ENCODE results near the gene PARD3B. TPM values are rescaled to one million over a fixed set of nuclear protein-coding genes. Genes with fewer than 3 reads are reported as not detected.
A peak's percentile ranks its signal among the peaks of the same experiment; 100 is the strongest.

PARD3B gene
- total and polyA plus RNA-seq, 2 of the 4 experiments (the other 2 are of a cell fraction), result 3.3 to 15.6 TPM

DNA sequence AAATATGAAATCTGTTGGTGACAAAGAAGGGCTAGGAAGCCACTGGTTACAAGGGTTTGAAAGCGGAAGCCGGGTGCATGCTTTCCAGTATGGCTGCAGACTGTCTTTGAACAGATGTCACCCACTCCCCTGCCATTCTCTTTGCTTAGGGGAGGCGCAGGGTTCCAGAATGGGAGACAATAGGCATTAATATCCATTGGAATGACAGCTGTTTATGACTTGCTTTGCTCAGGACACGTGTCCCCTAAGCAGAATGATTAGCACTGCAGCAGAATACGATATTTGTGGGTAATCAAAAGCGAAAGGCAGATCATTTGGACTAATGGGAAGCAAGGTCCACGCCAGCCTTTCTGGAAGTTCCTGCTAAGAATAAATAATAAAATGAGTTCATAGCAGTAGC is 1111.2 kb downstream of the PARD3B start:
- Histone ChIP-seq H3K9me3 (ENCODE audit: control insufficient read depth, insufficient read depth, low read length) (no peaks in the 10 kb centered on the region), H4K20me1 (ENCODE audit: insufficient read depth, low read length) (no peaks in the 10 kb centered on the region), H3K4me3 (ENCODE audit: insufficient read depth, low read depth, low read length) (no peak overlapping the region), H3K23ac (ENCODE audit: low read depth, low read length) (no peak overlapping the region), H2AK5ac (ENCODE audit: low read depth, low read length) (peak overlapping the region; percentile 40; the same call in 1 of the 2 replicates), H3K27ac (ENCODE audit: insufficient read depth, low read length) (no peak overlapping the region), H3K9me1 (ENCODE audit: insufficient read depth, low read length) (peaks cover 35% of the 10 kb centered on the region), H3K9ac (ENCODE audit: low read depth, low read length) (no peak overlapping the region), H4K8ac (ENCODE audit: low read depth in 2 of 2, low read length in 2 of 2) (no peak overlapping the region; a peak in 1 of 4 replicates), H2BK20ac (ENCODE audit: low read depth, low read length) (peak overlapping the region; percentile 44; the same call in 1 of the 2 replicates), H2AK9ac (replicated peaks; ENCODE audit: low read depth, low read length, poor library complexity) (peak overlapping the region; percentile 3), H3K14ac (replicated peaks; ENCODE audit: low read depth, low read length) (no peak overlapping the region), H3K36me3 (ENCODE audit: control insufficient read depth, insufficient read depth, low read length) (no peaks in the 10 kb centered on the region), H2BK15ac (ENCODE audit: low read depth, low read length) (peak overlapping the region; percentile 40; the same call in 1 of the 3 replicates), H2BK5ac (ENCODE audit: low read depth, low read length, poor library complexity, severe bottlenecking) (no peak overlapping the region), H4K91ac (ENCODE audit: insufficient read depth, low read depth, low read length) (0 out of 2 replicates have a peak overlapping the region, but pooled peaks have one; percentile 26), H3K56ac (ENCODE audit: extremely low read depth, insufficient read depth, low read length) (no peak overlapping the region), H3K4me1 (ENCODE audit: control insufficient read depth, insufficient read depth, low read length) (peaks cover 28% of the 10 kb centered on the region), H3K4ac (ENCODE audit: low read depth, low read length) (no peak overlapping the region), H3K18ac (ENCODE audit: low read depth, low read length) (no peak overlapping the region), H4K5ac (ENCODE audit: low read depth, low read length) (no peak overlapping the region), H3K79me1 (ENCODE audit: low read depth in 1 of 2, low read length in 2 of 2) (no peaks in the 10 kb centered on the region; a peak in 1 of 4 replicates), H3K4me2 (ENCODE audit: low read depth, low read length) (no peak overlapping the region), H2BK120ac (ENCODE audit: low read depth, low read length) (peak overlapping the region; percentile 46; the same call in 1 of the 2 replicates), H2AFZ (replicated peaks; ENCODE audit: low read length, poor library complexity) (no peak overlapping the region), H3K27me3 (ENCODE audit: control insufficient read depth, insufficient read depth, low read length) (no peaks in the 10 kb centered on the region)
- in situ Hi-C loops (cut with MboI; ENCODE audit: low sequenced_read_pairs), result no loop called here
- TF ChIP-seq BHLHE40 (IDR thresholded peaks at IDR 0.05; ENCODE audit: low read depth, low read length) (no peak), CEBPB (IDR thresholded peaks at IDR 0.05; ENCODE audit: low read depth, low read length) (no peak), FOS (IDR thresholded peaks at IDR 0.05; ENCODE audit: low read depth, low read length) (no peak), MAFK (IDR thresholded peaks at IDR 0.05; ENCODE audit: low read depth, low read length) (no peak), RFX5 (IDR thresholded peaks at IDR 0.05; ENCODE audit: low read depth, low read length) (no peak), NFE2L2 (IDR thresholded peaks at IDR 0.05; ENCODE audit: low read depth, low read length) (no peak), MAZ (IDR thresholded peaks at IDR 0.05; ENCODE audit: borderline replicate concordance, low read depth, low read length) (no peak), RAD21 (IDR thresholded peaks at IDR 0.05; ENCODE audit: low read length) (no peak), CHD1 (IDR thresholded peaks at IDR 0.05; ENCODE audit: low read depth, low read length) (no peak), MXI1 (IDR thresholded peaks at IDR 0.05; ENCODE audit: borderline replicate concordance, low read depth, low read length) (no peak), SMC3 (IDR thresholded peaks at IDR 0.05; ENCODE audit: low read depth, low read length) (no peak), RCOR1 (IDR thresholded peaks at IDR 0.05; ENCODE audit: insufficient replicate concordance, low read length) (no peak), POLR2A (IDR thresholded peaks at IDR 0.05; ENCODE audit: low read depth, low read length) (no peak)
- TF ChIP-seq, protein P1, sequence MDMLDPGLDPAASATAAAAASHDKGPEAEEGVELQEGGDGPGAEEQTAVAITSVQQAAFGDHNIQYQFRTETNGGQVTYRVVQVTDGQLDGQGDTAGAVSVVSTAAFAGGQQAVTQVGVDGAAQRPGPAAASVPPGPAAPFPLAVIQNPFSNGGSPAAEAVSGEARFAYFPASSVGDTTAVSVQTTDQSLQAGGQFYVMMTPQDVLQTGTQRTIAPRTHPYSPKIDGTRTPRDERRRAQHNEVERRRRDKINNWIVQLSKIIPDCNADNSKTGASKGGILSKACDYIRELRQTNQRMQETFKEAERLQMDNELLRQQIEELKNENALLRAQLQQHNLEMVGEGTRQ (IDR thresholded peaks at IDR 0.05; ENCODE audit: low read depth, low read length), result no peak
- TF ChIP-seq, protein P2, sequence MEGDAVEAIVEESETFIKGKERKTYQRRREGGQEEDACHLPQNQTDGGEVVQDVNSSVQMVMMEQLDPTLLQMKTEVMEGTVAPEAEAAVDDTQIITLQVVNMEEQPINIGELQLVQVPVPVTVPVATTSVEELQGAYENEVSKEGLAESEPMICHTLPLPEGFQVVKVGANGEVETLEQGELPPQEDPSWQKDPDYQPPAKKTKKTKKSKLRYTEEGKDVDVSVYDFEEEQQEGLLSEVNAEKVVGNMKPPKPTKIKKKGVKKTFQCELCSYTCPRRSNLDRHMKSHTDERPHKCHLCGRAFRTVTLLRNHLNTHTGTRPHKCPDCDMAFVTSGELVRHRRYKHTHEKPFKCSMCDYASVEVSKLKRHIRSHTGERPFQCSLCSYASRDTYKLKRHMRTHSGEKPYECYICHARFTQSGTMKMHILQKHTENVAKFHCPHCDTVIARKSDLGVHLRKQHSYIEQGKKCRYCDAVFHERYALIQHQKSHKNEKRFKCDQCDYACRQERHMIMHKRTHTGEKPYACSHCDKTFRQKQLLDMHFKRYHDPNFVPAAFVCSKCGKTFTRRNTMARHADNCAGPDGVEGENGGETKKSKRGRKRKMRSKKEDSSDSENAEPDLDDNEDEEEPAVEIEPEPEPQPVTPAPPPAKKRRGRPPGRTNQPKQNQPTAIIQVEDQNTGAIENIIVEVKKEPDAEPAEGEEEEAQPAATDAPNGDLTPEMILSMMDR (conservative IDR thresholded peaks at IDR 0.05; ENCODE audit: low read depth, low read length), result no peak
- TF ChIP-seq, protein P3, sequence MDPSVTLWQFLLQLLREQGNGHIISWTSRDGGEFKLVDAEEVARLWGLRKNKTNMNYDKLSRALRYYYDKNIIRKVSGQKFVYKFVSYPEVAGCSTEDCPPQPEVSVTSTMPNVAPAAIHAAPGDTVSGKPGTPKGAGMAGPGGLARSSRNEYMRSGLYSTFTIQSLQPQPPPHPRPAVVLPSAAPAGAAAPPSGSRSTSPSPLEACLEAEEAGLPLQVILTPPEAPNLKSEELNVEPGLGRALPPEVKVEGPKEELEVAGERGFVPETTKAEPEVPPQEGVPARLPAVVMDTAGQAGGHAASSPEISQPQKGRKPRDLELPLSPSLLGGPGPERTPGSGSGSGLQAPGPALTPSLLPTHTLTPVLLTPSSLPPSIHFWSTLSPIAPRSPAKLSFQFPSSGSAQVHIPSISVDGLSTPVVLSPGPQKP (IDR thresholded peaks at IDR 0.05; ENCODE audit: borderline replicate concordance, low read depth, low read length), result no peak
- CTCF ChIA-PET, result no interaction called here
- ATAC-seq (ENCODE audit: low read depth) (no peak), DNase-seq (no peak)
- WGBS, 2 experiments (ENCODE audit: extremely low coverage in 2 of 2, insufficient read length in 1 of 2), result 89% methylated on average over 4 of the region's 7 CpGs; no CpG with 5 or more reads in 1 of the 2 experiments
- intact Hi-C loops (cut with micrococcal nuclease), result no loop called here
- POLR2A ChIA-PET (ENCODE audit: unreplicated experiment), result no interaction called here
- dilution Hi-C loops (cut with HindIII; ENCODE audit: low sequenced_read_pairs, unreplicated experiment), result no loop called here
- BruUV-seq (replicated peaks), result no TSS peak
